Kidney epithelial cell (primary cell): Measurements from ENCODE around the gene KISS1. TPM values are rescaled to one million over a fixed set of nuclear protein-coding genes. Genes with fewer than 3 reads are reported as not detected.
A peak's percentile ranks its signal among the peaks of the same experiment; 100 is the strongest.

Source experiments
- DNase-seq: peaks from one replicate; pipeline ENCODE4 v3.0.0-alpha.2; 2010; ENCODE audit warnings: low read depth
- H3K27me3 ChIP-seq: 2 replicates; pipeline ENCODE4 v1.6.0; 2011; ENCODE audit warnings: low read length; ENCODE audit not compliant: control insufficient read depth, insufficient read depth
- H3K36me3 ChIP-seq: 2 replicates; pipeline ENCODE4 v1.5.1; 2011; ENCODE audit warnings: low read length; ENCODE audit not compliant: control insufficient read depth, insufficient read depth
- H3K4me3 ChIP-seq: 2 replicates; pipeline ENCODE4 v1.5.1; 2011; ENCODE audit warnings: low read depth, mild to moderate bottlenecking, control low read depth, low read length
- total RNA-seq: library from RNA; depleted of rRNA; stranded (reverse); fragments of >200 nt; gene quantifications from 2 replicates; pipeline ENCODE4 v1.2.3, GENCODE V29; 2015
- TF ChIP-seq, protein P1 (sequence below): IDR thresholded peaks from 2 replicates; pipeline ENCODE4 v1.5.1; 2011; ENCODE audit warnings: mild to moderate bottlenecking, moderate library complexity, low read length, control low read depth, inconsistent platforms; ENCODE audit not compliant: insufficient read depth, poor library complexity, severe bottlenecking

KISS1 gene
- total RNA-seq, 1 donor from 2014 or later = 3.9 TPM

DNA sequence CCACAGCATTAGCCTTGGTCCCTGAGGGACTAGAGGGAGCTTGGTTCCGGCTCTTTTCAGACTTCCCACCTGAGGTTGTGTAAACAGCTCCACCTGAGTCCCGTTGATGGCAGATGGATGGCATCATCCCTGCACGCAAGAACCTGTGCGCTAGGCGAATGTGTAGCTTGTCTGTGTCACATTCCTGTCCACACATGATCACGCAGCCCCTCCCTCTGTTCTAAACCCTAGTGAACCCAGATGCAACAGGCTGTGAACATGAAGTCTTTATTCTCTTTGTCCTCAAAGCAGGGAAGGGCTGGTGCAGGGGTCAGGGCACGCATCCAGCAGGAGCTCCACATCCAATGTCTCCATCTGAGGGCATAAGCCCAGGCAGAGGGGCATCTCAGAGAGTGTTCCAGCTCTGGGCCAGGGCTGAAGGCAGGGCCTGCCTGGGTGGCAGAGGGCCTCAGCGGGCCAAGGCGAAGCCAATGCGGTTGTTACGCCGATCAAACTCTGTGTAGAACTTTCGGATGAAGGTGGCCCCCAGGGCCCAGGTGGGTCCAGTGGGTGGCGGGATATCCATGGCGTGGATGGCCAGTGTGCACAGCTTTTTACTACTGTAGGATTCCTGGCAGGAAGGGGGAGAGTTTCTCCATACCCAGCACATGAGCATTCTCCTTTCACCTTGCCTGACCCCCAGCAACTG, 41.6 kb downstream of the KISS1 start:
- no peak overlapping the region for H3K4me3 ChIP-seq
- TF ChIP-seq, protein P1, sequence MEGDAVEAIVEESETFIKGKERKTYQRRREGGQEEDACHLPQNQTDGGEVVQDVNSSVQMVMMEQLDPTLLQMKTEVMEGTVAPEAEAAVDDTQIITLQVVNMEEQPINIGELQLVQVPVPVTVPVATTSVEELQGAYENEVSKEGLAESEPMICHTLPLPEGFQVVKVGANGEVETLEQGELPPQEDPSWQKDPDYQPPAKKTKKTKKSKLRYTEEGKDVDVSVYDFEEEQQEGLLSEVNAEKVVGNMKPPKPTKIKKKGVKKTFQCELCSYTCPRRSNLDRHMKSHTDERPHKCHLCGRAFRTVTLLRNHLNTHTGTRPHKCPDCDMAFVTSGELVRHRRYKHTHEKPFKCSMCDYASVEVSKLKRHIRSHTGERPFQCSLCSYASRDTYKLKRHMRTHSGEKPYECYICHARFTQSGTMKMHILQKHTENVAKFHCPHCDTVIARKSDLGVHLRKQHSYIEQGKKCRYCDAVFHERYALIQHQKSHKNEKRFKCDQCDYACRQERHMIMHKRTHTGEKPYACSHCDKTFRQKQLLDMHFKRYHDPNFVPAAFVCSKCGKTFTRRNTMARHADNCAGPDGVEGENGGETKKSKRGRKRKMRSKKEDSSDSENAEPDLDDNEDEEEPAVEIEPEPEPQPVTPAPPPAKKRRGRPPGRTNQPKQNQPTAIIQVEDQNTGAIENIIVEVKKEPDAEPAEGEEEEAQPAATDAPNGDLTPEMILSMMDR = no peak
- H3K27me3 ChIP-seq = peaks cover 2% of the 10 kb centered on the region
- DNase-seq = no peak
- no peaks in the 10 kb centered on the region for H3K36me3 ChIP-seq

DNA sequence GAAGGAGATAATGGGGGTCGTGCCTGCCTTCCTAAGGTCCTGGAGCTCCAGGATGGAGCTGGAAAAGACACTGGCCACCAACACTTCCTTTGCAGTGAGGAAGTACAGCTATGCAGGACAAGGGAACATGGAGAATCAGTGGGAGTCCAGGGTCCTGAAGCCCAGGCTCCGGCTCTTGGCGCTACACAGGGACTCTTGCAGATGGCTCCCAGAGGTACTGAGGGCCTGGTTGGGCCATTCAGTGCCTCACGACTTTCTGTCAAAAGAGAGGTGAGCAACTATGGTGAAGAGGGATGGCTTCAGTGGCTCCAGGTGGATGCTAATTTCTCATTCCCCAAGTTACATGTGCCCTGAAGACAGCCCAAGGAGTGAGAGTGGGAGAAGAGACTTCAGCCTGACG, 42.6 kb downstream of the KISS1 start:
- no peak for DNase-seq
- TF ChIP-seq, protein P1 = no peak
- no peak overlapping the region for H3K4me3 ChIP-seq
- H3K36me3 ChIP-seq = no peaks in the 10 kb centered on the region
- H3K27me3 ChIP-seq = peaks cover 2% of the 10 kb centered on the region

DNA sequence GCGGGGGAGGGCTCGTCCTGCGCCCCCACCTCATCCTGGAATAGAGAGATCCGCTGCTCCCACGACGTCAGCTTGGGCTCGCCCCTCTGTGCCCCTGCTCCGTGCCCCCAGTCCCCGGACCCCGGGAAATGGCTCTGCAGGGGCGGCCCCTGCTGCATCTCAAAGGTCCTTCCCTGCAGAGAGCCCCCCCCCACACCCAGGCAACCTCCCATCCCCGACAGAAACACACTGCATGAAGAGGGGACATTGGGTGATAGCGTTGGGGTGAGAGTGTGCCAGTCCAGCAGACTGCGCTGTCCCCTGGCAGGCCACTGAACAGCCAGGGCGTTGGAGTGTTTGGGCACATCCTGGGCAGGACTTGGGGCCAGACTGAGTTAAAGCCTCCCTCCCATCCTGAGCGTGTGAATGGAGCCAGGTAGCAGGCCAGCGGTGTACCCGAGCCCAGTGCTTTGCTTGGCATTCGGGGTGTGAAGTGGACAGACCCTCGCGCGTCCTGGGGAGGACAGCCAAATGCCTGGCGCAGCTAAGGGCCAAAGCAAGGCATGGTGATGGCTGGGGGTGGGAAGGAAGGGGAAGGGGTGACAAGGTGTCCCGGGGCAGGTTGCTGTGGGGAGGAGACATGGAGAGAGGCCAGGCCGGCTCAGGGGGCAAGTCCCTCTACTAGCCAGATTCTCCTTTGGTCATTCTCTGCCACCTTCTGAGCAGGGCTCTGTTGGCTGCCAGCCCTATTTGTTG, 43.8 kb downstream of the KISS1 start:
- TF ChIP-seq, protein P1 = no peak
- Histone ChIP-seq H3K4me3 (peak overlapping the region; percentile 59), H3K36me3 (no peaks in the 10 kb centered on the region), H3K27me3 (peaks cover 2% of the 10 kb centered on the region)
- DNase-seq = no peak

DNA sequence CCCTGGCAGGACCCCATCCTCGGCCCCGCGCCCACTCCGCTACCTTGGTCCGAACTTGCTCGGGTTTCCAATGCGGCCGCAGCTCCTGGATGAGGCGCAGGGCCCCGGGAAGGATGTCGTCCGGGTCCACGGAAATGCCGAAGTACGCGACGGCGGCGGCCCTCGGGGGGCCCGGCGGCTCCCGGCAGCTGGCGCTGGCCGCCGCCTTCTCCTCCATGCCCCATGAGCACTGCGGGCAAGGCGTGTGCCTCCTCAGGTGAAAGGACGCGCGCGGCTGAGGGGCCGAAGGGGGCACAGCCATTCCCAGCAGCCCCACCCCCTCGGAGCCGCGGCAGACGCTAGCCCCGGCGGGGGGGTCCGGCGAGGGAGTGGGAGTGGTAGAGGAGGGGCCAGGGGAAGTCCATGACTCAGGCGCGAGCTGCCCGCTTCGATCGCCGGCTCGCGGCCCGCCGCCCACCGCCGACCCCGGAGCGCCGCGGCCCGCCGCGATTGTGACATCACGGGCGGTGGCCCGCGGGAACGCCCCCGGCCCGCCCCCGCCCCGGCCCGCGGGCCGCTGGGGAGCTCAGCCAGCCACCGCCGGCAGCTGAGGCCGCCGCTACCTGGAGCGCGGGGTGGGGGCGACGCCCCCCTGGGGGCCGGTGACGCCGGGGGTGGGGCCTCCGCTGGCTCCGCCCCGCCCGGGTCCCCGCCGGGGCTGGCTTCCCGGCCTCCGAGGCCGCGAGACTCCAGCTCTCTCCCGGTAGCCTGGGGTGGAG, 44.6 kb downstream of the KISS1 start, which contains the start of gene ETNK2:
TSS of gene ETNK2 (minus strand) at position 493 of the 758 bp plus-strand sequence. CDS start at position 301, 192 bp downstream.
- H3K4me3 ChIP-seq = peak within 1 kb of the TSS; percentile 59
- no peaks in the 10 kb centered on the region for H3K36me3 ChIP-seq
- TF ChIP-seq, protein P1 = no peak
- peaks cover 2% of the 10 kb centered on the region for H3K27me3 ChIP-seq
- no peak for DNase-seq

DNA sequence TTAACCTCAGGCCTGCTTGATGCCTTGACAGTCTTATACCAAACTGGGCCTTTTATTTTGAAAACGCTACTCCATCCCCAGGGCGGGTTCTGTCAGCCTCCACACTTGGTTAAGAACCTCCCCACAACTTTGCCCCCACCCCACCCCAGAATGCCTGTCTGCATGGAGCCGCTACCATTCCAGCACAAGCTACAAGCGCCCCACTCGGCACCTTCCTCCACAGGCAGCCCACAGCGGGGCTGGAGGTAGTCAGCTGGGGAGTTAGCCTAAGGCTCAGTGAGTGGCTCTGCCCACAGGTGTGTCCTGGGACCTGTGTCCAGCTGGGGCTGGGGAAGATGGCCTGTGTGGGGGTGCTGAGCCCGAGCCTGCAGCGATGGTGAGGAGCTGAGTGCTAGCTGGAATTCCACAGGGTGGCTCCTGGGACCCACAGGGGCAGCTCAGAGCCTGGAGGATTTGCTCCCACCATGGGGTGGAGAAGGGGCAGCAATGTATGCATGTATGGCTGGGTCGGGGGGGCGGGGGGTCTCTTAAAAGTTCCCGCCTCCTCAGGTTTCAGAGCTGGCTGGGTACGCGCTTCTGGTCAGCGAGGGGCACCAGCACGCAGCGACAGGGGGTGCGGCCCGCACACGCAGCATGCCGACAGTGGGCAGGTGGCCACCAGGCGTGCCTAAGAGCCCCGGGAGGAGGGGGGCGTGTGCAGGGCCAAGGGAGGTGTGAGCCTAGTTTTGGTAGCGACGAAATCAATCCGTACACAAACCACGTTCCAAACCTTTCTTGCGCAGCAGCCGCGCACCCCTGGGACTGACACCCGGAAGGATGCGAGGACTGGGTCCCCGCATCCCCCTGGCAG, 45.4 kb downstream of the KISS1 start:
- peaks cover 2% of the 10 kb centered on the region for H3K27me3 ChIP-seq
- TF ChIP-seq, protein P1 = peak; percentile 6
- peak overlapping the region; percentile 59 for H3K4me3 ChIP-seq
- H3K36me3 ChIP-seq = no peaks in the 10 kb centered on the region
- no peak for DNase-seq
